Measurements from ENCODE around the gene SLC2A13. TPM values are rescaled to one million over a fixed set of nuclear protein-coding genes. Genes with fewer than 3 reads are reported as not detected.

Gene SLC2A13
- total RNA-seq, 1 donor from 2014 or later: 6.9 TPM

DNA sequence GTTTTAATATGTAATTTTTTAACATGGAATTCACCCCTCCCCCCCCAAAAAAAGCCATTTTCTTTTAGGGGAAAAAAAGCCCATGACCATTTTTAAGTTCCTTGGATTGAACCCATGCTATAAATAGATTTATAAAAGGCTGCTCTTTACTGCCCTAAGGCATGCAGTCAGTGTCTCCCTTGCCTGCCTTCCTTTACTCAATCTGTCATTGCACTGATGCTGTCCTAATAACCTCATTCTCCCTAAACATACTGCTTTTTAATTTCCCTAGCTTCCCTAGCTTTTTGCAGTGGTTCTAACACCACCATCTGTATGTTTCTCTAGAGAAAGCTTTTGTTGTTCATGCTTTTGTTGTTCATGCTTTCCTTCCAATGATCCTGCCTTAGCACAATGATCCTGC lies 83.0 kb downstream of the SLC2A13 start:
- Mint-ChIP-seq H3K27ac (ENCODE audit: unreplicated experiment) (no peak overlapping the region), H3K36me3 (ENCODE audit: unreplicated experiment) (no peaks in the 10 kb centered on the region), H3K4me3 (ENCODE audit: unreplicated experiment) (no peak overlapping the region), H3K9me3 (ENCODE audit: unreplicated experiment) (no peaks in the 10 kb centered on the region), H3K4me1 (ENCODE audit: unreplicated experiment) (no peaks in the 10 kb centered on the region), H3K27me3 (ENCODE audit: unreplicated experiment) (no peaks in the 10 kb centered on the region)
- DNase-seq (ENCODE audit: extremely low spot score, unreplicated experiment): no peak
- TF ChIP-seq, protein P1, sequence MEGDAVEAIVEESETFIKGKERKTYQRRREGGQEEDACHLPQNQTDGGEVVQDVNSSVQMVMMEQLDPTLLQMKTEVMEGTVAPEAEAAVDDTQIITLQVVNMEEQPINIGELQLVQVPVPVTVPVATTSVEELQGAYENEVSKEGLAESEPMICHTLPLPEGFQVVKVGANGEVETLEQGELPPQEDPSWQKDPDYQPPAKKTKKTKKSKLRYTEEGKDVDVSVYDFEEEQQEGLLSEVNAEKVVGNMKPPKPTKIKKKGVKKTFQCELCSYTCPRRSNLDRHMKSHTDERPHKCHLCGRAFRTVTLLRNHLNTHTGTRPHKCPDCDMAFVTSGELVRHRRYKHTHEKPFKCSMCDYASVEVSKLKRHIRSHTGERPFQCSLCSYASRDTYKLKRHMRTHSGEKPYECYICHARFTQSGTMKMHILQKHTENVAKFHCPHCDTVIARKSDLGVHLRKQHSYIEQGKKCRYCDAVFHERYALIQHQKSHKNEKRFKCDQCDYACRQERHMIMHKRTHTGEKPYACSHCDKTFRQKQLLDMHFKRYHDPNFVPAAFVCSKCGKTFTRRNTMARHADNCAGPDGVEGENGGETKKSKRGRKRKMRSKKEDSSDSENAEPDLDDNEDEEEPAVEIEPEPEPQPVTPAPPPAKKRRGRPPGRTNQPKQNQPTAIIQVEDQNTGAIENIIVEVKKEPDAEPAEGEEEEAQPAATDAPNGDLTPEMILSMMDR (IDR thresholded peaks at IDR 0.05): no peak

DNA sequence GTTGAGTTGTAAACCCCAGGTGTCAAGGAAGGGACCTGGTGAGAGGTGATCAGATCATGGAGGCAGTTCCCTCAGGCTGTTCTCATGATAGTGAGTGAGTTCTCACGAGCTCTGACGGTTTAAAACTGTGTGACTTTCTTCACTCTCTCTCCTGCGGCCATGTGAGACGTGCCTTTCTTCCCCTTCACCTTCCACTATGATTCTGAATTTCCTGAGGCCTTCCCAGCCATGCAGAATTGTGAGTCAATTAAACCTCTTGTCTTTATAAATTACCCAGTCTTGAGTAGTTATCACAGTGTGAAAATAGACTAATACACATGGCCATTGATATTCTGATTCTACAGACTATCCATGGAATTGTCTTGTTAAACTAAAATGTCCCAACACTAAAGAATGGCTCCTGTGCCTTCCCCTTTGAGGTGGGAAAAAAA lies 85.6 kb downstream of the SLC2A13 start:
- Mint-ChIP-seq H3K27me3 (ENCODE audit: unreplicated experiment) (no peaks in the 10 kb centered on the region), H3K36me3 (ENCODE audit: unreplicated experiment) (no peaks in the 10 kb centered on the region), H3K4me3 (ENCODE audit: unreplicated experiment) (no peak overlapping the region), H3K9me3 (ENCODE audit: unreplicated experiment) (no peaks in the 10 kb centered on the region), H3K4me1 (ENCODE audit: unreplicated experiment) (no peaks in the 10 kb centered on the region), H3K27ac (ENCODE audit: unreplicated experiment) (no peak overlapping the region)
- no peak for DNase-seq (ENCODE audit: extremely low spot score, unreplicated experiment)
- TF ChIP-seq, protein P1 (IDR thresholded peaks at IDR 0.05): no peak

DNA sequence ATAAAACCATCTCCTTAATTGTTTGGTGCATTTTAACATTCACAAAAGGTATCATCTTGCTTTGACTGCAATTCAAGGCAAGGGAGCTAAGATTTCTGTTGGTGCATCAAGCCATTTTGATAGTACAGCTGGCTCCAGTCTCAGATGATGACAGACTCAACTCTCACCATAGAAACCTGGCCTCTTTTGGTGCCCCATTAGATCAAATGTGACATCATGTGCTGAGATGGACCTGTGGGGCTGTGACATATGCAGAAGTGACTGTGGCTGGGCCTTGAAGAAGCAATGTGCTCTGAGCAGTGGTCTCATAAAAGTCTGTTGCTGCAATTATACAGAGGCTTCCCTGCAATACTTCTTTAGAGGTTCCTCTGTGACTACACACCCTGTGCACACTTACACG lies 88.4 kb downstream of the SLC2A13 start:
- no peak overlapping the region for H3K4me3 Mint-ChIP-seq (ENCODE audit: unreplicated experiment)
- TF ChIP-seq, protein P1 (IDR thresholded peaks at IDR 0.05): no peak
- no peaks in the 10 kb centered on the region for H3K9me3 Mint-ChIP-seq (ENCODE audit: unreplicated experiment)
- H3K27me3 Mint-ChIP-seq (ENCODE audit: unreplicated experiment): no peaks in the 10 kb centered on the region
- H3K4me1 Mint-ChIP-seq (ENCODE audit: unreplicated experiment): no peaks in the 10 kb centered on the region
- no peak for DNase-seq (ENCODE audit: extremely low spot score, unreplicated experiment)
- H3K27ac Mint-ChIP-seq (ENCODE audit: unreplicated experiment): no peak overlapping the region
- no peaks in the 10 kb centered on the region for H3K36me3 Mint-ChIP-seq (ENCODE audit: unreplicated experiment)

DNA sequence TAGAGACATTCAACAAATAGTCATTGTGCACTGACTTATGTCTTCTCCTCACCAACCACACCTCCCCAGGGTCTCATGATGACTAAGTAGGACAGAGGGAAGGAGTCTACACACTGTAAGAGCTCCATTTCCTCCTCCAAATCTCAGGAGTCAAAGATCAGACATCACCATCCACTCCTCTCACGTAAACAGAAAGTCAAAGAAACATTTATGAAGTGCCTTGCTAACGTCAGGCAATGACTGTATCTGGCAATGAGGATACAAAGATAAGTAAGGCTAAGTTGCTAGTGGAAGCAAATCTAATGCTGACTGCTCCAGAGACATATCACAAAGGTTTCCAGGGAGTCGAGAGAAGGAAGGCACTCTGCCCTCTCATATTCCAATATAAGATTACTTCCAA lies 88.9 kb downstream of the SLC2A13 start:
- Mint-ChIP-seq H3K36me3 (ENCODE audit: unreplicated experiment) (no peaks in the 10 kb centered on the region), H3K4me1 (ENCODE audit: unreplicated experiment) (no peaks in the 10 kb centered on the region), H3K27me3 (ENCODE audit: unreplicated experiment) (no peaks in the 10 kb centered on the region), H3K27ac (ENCODE audit: unreplicated experiment) (no peak overlapping the region), H3K9me3 (ENCODE audit: unreplicated experiment) (no peaks in the 10 kb centered on the region), H3K4me3 (ENCODE audit: unreplicated experiment) (no peak overlapping the region)
- DNase-seq (ENCODE audit: extremely low spot score, unreplicated experiment): no peak
- TF ChIP-seq, protein P1 (IDR thresholded peaks at IDR 0.05): no peak

DNA sequence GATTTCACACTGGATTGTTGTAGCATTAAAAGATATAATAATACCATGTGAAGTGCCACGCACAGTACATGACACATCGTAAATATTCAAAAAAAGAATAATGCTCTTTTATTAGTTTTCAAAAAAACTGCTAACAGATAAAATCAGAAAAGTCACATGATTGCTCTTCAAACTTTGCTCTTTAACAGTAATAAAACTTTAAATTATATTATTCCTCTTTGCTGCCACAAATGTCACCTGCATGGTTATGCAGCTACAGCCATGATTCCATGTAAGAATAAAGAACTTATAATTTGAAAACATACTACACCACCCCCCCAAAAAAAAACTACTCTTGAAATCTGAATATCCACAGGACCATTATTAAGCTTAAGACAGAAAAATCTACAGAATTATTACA lies 90.0 kb downstream of the SLC2A13 start:
- TF ChIP-seq, protein P1 (IDR thresholded peaks at IDR 0.05): no peak
- Mint-ChIP-seq H3K27ac (ENCODE audit: unreplicated experiment) (no peak overlapping the region), H3K36me3 (ENCODE audit: unreplicated experiment) (no peaks in the 10 kb centered on the region), H3K4me1 (ENCODE audit: unreplicated experiment) (peaks cover 4% of the 10 kb centered on the region), H3K4me3 (ENCODE audit: unreplicated experiment) (no peak overlapping the region), H3K9me3 (ENCODE audit: unreplicated experiment) (no peaks in the 10 kb centered on the region), H3K27me3 (ENCODE audit: unreplicated experiment) (no peaks in the 10 kb centered on the region)
- no peak for DNase-seq (ENCODE audit: extremely low spot score, unreplicated experiment)
